Adrenal gland (tissue), 12 donors: ENCODE results near the gene OMP. TPM values are rescaled to one million over a fixed set of nuclear protein-coding genes. Genes with fewer than 3 reads are reported as not detected.

Source experiments
- DNase-seq, 7 donors: peaks; one replicate each; pipeline ENCODE4 v3.0.0-alpha.2; 2019 to 2020
- H3K27ac ChIP-seq, 5 donors: fragments of 200-600 bp; sonication (generic) in 4 of 5; 1 replicate in 3 of 5; 2 replicates in 2 of 5; pipeline versions ENCODE4 v1.5.1 to v1.8.0; 2016 to 2020; ENCODE audit warnings: mild to moderate bottlenecking in 1 of 5
- H3K27me3 ChIP-seq: fragments of 200-600 bp; 2 replicates; pipeline ENCODE4 v1.8.0; 2021
- H3K36me3 ChIP-seq, 2 donors: fragments of 200-600 bp; replicated peaks in 1 of 2; 1 replicate in 1 of 2; 2 replicates in 1 of 2; pipeline versions ENCODE4 v1.5.1 to v1.8.0; 2018 to 2022
- H3K4me1 ChIP-seq, 2 donors: fragments of 200-600 bp; replicated peaks in 1 of 2; 1 replicate in 1 of 2; 2 replicates in 1 of 2; pipeline versions ENCODE4 v1.5.1 to v1.8.0; 2018 to 2021
- H3K4me3 ChIP-seq, 4 donors: fragments of 200-600 bp; sonication (generic) in 3 of 4; one replicate each; pipeline ENCODE4 v1.5.1; 2016 to 2018
- H3K9me3 ChIP-seq, 3 donors: fragments of 200-600 bp; sonication (generic) in 1 of 3; replicated peaks in 1 of 3; 1 replicate in 2 of 3; 2 replicates in 1 of 3; pipeline versions ENCODE4 v1.5.1 to v1.8.0; 2016 to 2021
- CTCF ChIP-seq, 6 experiments: fragments of 450-650 bp in 4 of 6; fragments of 200-600 bp in 2 of 6; sonication (generic) in 1 of 6; IDR thresholded peaks; 1 replicate in 5 of 6; 2 replicates in 1 of 6; pipeline versions ENCODE4 v1.5.1 to v1.8.0; 2016 to 2021; ENCODE audit warnings: antibody characterized with exemption in 6 of 6, mild to moderate bottlenecking in 2 of 6, moderate library complexity in 1 of 6
- POLR2A ChIP-seq, 2 donors: fragments of 450-650 bp; IDR thresholded peaks; one replicate each; pipeline ENCODE4 v1.6.1; 2017; ENCODE audit warnings: antibody characterized with exemption in 2 of 2, mild to moderate bottlenecking in 2 of 2, moderate library complexity in 1 of 2
- WGBS, 4 donors: extraction: QIAGEN DNeasy Blood & Tissue Kit in 2 of 4; methylation state at CpG; one replicate each; pipeline versions ENCODE4 v1.1.5 to v1.1.7; 2013 to 2017; 5-methylcytosine and 5-hydroxymethylcytosine counted together
- intact Hi-C, 2 donors: fragments of 100-400 bp; cut with DNase I; formaldehyde crosslinking; loops; one replicate each; pipeline versions ENCODE4 v1.14.1 to v1.15.0; 2022 to 2023
- polyA plus RNA-seq, 3 donors: library from polyadenylated mRNA; stranded (reverse); fragments of 200-250 nt in 2 of 3; fragments of 350-450 nt in 1 of 3; fragmentation: Illumina TruSeq in 1 of 3; extraction: RNeasy Lipid Tissue Mini Kit (QIAGEN cat#74804) in 1 of 3; gene quantifications; one replicate each; pipeline ENCODE4 v1.2.3, GENCODE V29; 2013 to 2014
- total RNA-seq, 9 donors: library from RNA; depleted of rRNA in 4 of 9; stranded (reverse); fragments of >200 nt in 4 of 9; fragments of 120-200 nt in 1 of 9; fragmentation: NEBNext Ultra II Directional in 1 of 9; extraction: Animal tissue kit (Norgen Biotek cat#: 25700) in 1 of 9; gene quantifications; one replicate each; pipeline versions ENCODE4 v1.1.0 to v1.2.4, GENCODE V29; 2013 to 2023
- donor health status: healthy with polysubstance abuse.
- donor health status: Bipolar disorder and iron deficiency.
- donor health status: DM: yes; HTN: yes; CAD: no.
- donor health status: DM: no; HTN: no; CAD: no.
- donor health status: DM: no; HTN: no; CAD: no.
- donor health status: DM: yes; HTN: yes; CAD: no.

The OMP gene
- total and polyA plus RNA-seq, 12 donors, result 0.50 to 1.6 (median 0.92) TPM; not detected in 9

- H3K4me1 ChIP-seq, result peaks cover 4 to 6% of the 10 kb centered on the region in 2 donors
- no peak overlapping the region for H3K4me3 ChIP-seq
- H3K9me3 ChIP-seq, result no peaks in the 10 kb centered on the region
- no peak for DNase-seq
- TF ChIP-seq CTCF (IDR thresholded peaks at IDR 0.05), result no peak
- TF ChIP-seq POLR2A (IDR thresholded peaks at IDR 0.05), result no peak
- 92 to 98% (median 94%) methylated on average over 14 to 15 of the region's 15 CpGs for WGBS, 4 donors
- H3K36me3 ChIP-seq, result no peaks in the 10 kb centered on the region
- no peak overlapping the region for H3K27ac ChIP-seq
- H3K27me3 ChIP-seq, result no peaks in the 10 kb centered on the region
- intact Hi-C loops, result no loop called here
Observed at GRCh38 chr11:77115956-77116355, 13.3 kb downstream of the OMP start.

DNA sequence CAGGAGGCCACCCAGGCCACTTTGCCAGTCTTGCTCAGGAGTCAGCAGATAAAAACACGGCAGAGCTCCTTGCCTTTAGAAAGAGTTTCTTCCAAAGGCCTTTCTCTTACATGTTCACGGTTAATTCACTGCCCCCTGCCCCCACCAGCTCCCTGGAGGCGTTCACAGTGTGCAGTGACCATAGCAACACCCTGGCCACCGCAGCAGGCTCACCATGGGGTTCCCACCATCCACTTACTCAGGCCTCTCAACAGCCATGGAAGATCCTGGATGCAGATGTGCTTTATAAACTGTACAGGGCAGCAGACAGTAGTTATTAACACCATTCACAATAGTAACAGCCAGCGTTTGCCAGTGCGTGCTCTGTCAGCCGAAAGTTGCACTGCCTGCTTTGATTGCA is 14.9 kb downstream of the OMP start:
- Histone ChIP-seq H3K4me3 (no peak overlapping the region), H3K27me3 (no peaks in the 10 kb centered on the region), H3K36me3 (peaks cover 0 to 6% of the 10 kb centered on the region in 2 donors), H3K9me3 (no peaks in the 10 kb centered on the region), H3K27ac (no peak overlapping the region), H3K4me1 (no peaks in the 10 kb centered on the region)
- 60 to 89% (median 83%) methylated on average over 1 to 7 of the region's 7 CpGs for WGBS, 4 donors
- no peak for TF ChIP-seq CTCF (IDR thresholded peaks at IDR 0.05)
- no peak for TF ChIP-seq POLR2A (IDR thresholded peaks at IDR 0.05)
- intact Hi-C loops, result no loop called here
- DNase-seq, result no peak

- 94 to 96% (median 94%) methylated on average over 16 to 17 of the region's 17 CpGs; no CpG with 5 or more reads in 1 of the 4 donors for WGBS, 4 donors
- no peak for DNase-seq
- H3K27me3 ChIP-seq, result no peaks in the 10 kb centered on the region
- peaks cover 0 to 6% of the 10 kb centered on the region in 2 donors for H3K36me3 ChIP-seq
- no peak overlapping the region for H3K4me3 ChIP-seq
- no peaks in the 10 kb centered on the region for H3K4me1 ChIP-seq
- no peak overlapping the region for H3K27ac ChIP-seq
- TF ChIP-seq POLR2A (IDR thresholded peaks at IDR 0.05), result no peak
- TF ChIP-seq CTCF (IDR thresholded peaks at IDR 0.05), result no peak
- intact Hi-C loops, result no loop called here
- H3K9me3 ChIP-seq, result no peaks in the 10 kb centered on the region
Observed at GRCh38 chr11:77118086-77118485, 15.4 kb downstream of the OMP start.

GRCh38 chr11:77118971-77119370 is 16.3 kb downstream of the OMP start:
- Histone ChIP-seq H3K4me3 (no peak overlapping the region), H3K27me3 (no peaks in the 10 kb centered on the region), H3K36me3 (peaks cover 0 to 9% of the 10 kb centered on the region in 2 donors), H3K9me3 (no peaks in the 10 kb centered on the region), H3K4me1 (no peaks in the 10 kb centered on the region), H3K27ac (no peak overlapping the region)
- TF ChIP-seq CTCF (IDR thresholded peaks at IDR 0.05), result no peak
- no peak for TF ChIP-seq POLR2A (IDR thresholded peaks at IDR 0.05)
- WGBS, 4 donors, result 95 to 99% (median 96%) methylated on average over 10 to 12 of the region's 12 CpGs
- intact Hi-C loops, result no loop called here
- DNase-seq, result no peak
